ENCODE data around the gene NELL1.

The NELL1 gene

GRCh38 chr11:21307874-21308273 lies 638.5 kb downstream of the NELL1 start:
- DNase-seq (ENCODE audit: low read depth in 1 of 2, low spot score in 1 of 2): no peak

GRCh38 chr11:21316591-21316990 lies 647.2 kb downstream of the NELL1 start:
- no peak for DNase-seq (ENCODE audit: low read depth in 1 of 2, low spot score in 1 of 2)

GRCh38 chr11:21321072-21321471 lies 651.7 kb downstream of the NELL1 start:
- DNase-seq (ENCODE audit: low read depth in 1 of 2, low spot score in 1 of 2): no peak

GRCh38 chr11:21321530-21321929 lies 652.1 kb downstream of the NELL1 start:
- DNase-seq (ENCODE audit: low read depth in 1 of 2, low spot score in 1 of 2): no peak

- no peak for DNase-seq (ENCODE audit: low read depth in 1 of 2, low spot score in 1 of 2)
These were observed 654.2 kb downstream of the NELL1 start for GRCh38 chr11:21323617-21324016.

GRCh38 chr11:21343204-21343603 lies 673.8 kb downstream of the NELL1 start:
- no peak for DNase-seq (ENCODE audit: low read depth in 1 of 2, low spot score in 1 of 2)

- DNase-seq (ENCODE audit: low read depth in 1 of 2, low spot score in 1 of 2): no peak
These were observed 677.0 kb downstream of the NELL1 start for GRCh38 chr11:21346361-21346760.

- DNase-seq (ENCODE audit: low read depth in 1 of 2, low spot score in 1 of 2): no peak
These were observed 681.2 kb downstream of the NELL1 start for GRCh38 chr11:21350613-21351012.

- DNase-seq (ENCODE audit: low read depth in 1 of 2, low spot score in 1 of 2): no peak
These were observed 684.0 kb downstream of the NELL1 start for GRCh38 chr11:21353425-21353824.

GRCh38 chr11:21364866-21365624 lies 695.7 kb downstream of the NELL1 start:
- no peak for DNase-seq (ENCODE audit: low read depth in 1 of 2, low spot score in 1 of 2)

GRCh38 chr11:21369947-21370346 lies 700.6 kb downstream of the NELL1 start:
- DNase-seq (ENCODE audit: low read depth in 1 of 2, low spot score in 1 of 2): no peak

GRCh38 chr11:21371044-21371443 lies 701.7 kb downstream of the NELL1 start:
- DNase-seq (ENCODE audit: low read depth in 1 of 2, low spot score in 1 of 2): no peak

- DNase-seq (ENCODE audit: low read depth in 1 of 2, low spot score in 1 of 2): no peak
These were observed 703.3 kb downstream of the NELL1 start for GRCh38 chr11:21372672-21373071.

GRCh38 chr11:21374376-21374775 lies 705.0 kb downstream of the NELL1 start:
- DNase-seq (ENCODE audit: low read depth in 1 of 2, low spot score in 1 of 2): no peak

GRCh38 chr11:21385669-21386440 lies 716.5 kb downstream of the NELL1 start:
- no peak for DNase-seq (ENCODE audit: low read depth in 1 of 2, low spot score in 1 of 2)

- no peak for DNase-seq (ENCODE audit: low read depth in 1 of 2, low spot score in 1 of 2)
These were observed 721.0 kb downstream of the NELL1 start for GRCh38 chr11:21390430-21390829.

GRCh38 chr11:21396342-21397008 lies 727.1 kb downstream of the NELL1 start:
- DNase-seq (ENCODE audit: low read depth in 1 of 2, low spot score in 1 of 2): no peak

- no peak for DNase-seq (ENCODE audit: low read depth in 1 of 2, low spot score in 1 of 2)
These were observed 728.8 kb downstream of the NELL1 start for GRCh38 chr11:21398195-21398594.

- DNase-seq (ENCODE audit: low read depth in 1 of 2, low spot score in 1 of 2): no peak
These were observed 732.1 kb downstream of the NELL1 start for GRCh38 chr11:21401496-21401895.

GRCh38 chr11:21402274-21402673 lies 732.9 kb downstream of the NELL1 start:
- no peak for DNase-seq (ENCODE audit: low read depth in 1 of 2, low spot score in 1 of 2)

- DNase-seq (ENCODE audit: low read depth in 1 of 2, low spot score in 1 of 2): no peak
These were observed 733.7 kb downstream of the NELL1 start for GRCh38 chr11:21403069-21403468.

- no peak for DNase-seq (ENCODE audit: low read depth in 1 of 2, low spot score in 1 of 2)
These were observed 736.0 kb downstream of the NELL1 start for GRCh38 chr11:21405422-21405821.

All from stimulated activated CD4-positive, alpha-beta T cell treated with anti-CD3 and anti-CD28 coated beads, Interleukin-15, amount 100 ng/mL, for 1 hour (primary cell).